ENCODE measurements around the gene TTC9.

The TTC9 gene

GRCh38 chr14:70646705-70647104, 5.0 kb downstream of the TTC9 start:
- no peak for DNase-seq

DNA sequence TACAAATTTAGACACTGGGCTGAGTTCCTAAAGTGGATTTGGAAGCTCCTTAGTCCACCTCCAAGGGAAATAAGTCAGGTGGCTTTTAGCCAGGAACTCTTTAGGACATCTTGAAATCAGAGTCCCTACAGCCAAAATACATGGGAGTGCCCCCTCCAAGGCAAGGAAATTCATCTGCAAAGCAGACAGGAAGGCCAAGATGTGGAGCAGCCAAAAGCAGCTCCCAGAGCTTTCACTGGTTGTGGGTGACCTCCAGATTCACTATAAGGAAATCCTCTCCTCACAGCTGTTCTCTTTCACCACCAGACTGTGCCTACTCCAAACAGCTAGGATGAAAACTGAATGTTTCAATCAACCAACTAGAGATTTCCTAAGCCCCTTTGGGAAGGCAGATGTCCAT, 6.6 kb downstream of the TTC9 start:
- no peak for DNase-seq

DNA sequence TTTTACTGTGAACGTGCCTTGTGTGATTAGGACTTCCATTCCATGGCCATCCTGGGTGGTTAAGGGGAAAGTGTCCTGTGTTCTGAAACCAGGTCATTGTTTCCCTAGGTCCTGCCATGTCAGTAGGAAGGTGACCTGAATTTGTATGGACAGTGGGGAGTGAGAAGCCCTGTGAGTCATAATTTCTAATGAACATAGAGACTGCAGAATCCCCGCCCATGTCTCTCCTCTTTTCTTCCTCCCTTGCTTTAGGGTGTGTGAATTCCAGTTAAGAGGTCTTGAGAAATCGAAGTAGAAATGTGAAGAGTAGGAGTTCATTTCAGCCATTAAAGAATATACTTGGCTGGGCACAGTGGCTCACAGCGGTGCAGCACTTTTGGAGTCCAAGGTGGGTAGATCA, 8.1 kb downstream of the TTC9 start:
- no peak for DNase-seq

DNA sequence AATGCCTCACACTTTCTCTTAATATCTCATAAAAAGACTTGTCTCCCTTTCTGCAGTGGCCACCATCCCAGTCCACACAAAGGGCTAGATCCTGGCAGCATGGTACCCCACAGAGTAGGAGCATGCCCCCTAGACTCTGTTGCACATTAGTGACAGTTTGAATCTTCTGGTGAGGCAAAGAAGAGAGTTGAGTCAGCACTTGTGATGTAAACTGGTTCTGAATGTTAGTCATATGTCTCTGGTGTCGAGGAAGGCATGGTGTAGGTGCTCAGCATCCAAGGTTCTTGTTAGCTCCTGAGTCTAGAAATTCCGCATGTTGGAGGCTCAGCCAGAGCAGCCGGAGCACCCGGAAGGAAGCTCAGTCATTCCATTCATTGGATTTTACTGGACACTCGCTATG, 9.8 kb downstream of the TTC9 start:
- no peak for DNase-seq

DNA sequence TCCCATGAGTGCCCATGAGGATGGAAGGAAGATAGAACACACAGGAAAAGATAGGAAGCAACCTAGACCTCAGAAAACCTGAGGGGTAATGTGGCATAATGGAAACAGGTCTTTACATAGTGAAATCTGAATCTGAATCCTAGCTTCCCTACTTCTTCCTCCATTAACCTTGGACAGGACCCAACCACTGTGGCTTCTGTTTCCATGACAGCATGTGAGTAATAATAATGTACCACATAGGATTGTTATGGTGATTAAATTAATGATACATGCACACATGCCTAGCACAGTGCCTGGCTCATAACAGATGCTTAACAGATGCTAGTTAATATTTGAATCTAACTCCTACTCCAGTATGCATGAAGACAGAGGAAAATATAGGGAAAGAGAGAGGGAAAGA, 11.2 kb downstream of the TTC9 start:
- DNase-seq = no peak

- no peak for DNase-seq
Measured at GRCh38 chr14:70653662-70654061, 11.9 kb downstream of the TTC9 start.

DNA sequence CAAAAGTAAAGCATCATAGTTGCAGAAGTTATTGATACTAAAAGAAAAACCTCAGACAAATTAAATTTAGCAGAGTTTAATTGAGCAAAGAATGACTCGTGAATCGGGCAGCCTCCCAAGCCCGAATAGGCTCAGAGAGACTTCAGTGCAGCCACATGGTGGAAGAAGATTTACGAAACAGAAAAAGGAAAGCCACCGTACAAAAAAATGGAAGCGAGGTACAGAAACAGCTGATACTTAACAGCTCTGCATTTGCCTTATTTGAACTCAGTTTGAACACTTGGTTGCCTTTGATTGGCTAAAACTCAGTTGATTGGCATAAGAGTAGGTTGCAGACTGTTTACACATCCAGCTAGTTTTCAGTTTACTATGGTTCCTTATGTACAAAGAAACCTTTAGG, 12.9 kb downstream of the TTC9 start:
- no peak for DNase-seq

- DNase-seq = no peak
Measured at GRCh38 chr14:70655110-70655826, 13.6 kb downstream of the TTC9 start.

GRCh38 chr14:70658899-70659298, 17.2 kb downstream of the TTC9 start:
- DNase-seq = no peak

DNA sequence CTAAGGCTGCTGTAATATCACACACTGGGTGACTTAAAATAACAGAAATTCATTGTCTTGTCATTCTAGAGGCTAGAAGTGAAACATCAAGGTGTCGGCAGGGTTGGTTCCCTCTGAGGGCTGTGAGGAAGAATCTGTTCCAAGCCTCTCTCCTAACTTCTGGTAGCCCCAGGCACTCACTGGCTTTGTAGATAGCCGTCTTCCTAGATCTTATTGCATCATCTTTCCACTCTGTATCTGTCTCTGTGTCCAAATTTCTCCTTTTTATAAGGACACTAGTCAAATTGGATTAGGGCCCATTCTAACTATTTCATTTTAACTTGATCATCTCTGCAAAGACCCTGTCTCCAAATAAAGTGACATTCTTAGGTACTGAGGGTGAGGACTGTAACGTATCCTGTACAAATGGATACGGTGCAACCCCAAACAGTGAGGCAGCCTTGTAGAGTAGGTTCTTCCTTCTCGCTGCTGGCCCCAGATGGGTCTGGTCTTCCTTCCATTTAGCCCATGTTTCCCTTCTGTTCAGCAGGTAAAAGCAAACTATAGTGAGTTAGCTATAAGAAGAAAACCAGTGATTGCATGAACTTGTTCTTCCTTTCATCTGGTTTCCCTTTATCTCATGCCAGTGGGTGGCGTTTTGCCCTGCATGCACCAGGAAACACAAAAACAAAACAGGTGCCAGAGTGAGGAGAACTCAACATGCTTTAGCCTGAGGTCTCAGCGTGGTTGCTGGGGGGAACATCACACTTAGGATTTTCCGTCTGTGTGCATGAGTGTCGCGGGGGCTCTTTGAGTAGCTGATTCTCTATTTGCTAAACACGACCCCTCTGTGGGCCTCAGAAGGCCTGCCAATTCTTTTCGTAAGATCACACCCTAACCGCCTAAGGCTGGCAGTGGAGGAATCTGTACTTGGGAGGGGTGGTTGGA, 19.5 kb downstream of the TTC9 start:
- no peak for DNase-seq

DNA sequence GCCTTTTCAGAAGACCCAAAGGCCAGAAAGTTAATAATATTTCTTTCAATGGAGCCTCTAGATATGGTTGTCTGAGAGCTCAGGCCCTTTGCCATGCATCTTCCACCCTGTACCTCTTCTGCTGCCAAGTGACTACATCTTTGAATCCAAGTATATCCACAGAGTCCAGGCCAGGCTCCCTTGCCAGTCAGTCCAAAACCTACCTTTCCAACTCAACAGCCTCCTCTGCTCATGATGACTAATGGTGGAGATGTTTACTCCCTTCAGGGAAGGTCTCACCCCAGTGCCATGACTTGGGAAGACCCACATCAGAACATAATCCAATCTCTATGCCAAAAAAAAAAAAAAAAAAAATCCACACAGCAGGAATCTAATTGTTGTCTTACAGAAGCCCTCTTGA, 20.4 kb downstream of the TTC9 start:
- no peak for DNase-seq

GRCh38 chr14:70662816-70663215, 21.1 kb downstream of the TTC9 start:
- no peak for DNase-seq

- DNase-seq = no peak
Measured at GRCh38 chr14:70663707-70664179, 22.0 kb downstream of the TTC9 start.

GRCh38 chr14:70664698-70665447, 23.2 kb downstream of the TTC9 start:
- DNase-seq = peak; percentile 66

- peak; percentile 75 for DNase-seq
Measured at GRCh38 chr14:70665448-70666360, 24.0 kb downstream of the TTC9 start.

DNA sequence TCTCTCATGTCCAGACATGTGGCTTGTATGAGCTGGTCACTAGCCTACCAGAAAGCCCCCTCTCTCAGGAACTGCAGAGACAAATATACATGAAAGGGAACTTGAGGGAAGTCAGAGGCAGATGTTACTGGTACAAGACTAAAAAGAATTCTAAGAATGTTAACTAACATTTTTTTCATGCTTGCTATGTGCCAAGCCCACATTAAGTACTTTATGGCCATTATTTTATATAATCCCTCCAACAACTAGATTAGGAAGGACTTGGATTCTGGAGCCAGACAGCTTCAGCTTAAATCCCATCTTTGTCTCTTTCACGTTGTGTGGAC, 24.6 kb downstream of the TTC9 start:
- no peak for DNase-seq

DNA sequence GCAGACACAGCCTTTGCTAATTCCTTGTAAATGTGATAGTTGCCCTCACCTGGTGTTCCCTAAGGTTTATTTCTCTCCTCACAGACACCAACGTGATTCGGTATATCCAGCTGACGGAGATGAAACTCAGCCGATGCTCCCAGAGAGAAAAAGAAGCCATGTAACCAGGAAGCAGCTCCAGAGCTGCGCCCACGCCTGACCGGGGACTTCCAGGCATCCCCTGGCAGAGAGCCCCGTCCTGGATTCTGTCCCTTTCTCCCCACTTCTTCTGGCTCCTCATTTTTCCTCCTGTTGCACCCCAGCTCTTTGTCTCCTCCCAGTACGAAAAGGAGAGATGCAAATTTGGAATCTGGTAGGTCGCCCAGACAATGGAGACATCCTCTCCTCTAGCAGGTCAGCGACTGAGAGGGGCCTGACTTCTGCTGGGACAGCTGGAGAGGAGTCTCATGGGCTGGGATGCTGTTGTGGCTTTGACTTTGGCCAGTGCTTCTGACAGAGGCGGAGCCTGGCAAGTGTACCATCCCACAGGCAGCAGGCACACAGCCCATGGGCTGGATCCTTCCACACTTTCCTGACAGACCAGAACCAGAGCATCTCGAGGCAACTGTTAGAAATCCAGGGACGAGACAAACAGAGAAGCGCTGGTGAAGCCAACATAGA, 29.4 kb downstream of the TTC9 start:
- no peak for DNase-seq

DNA sequence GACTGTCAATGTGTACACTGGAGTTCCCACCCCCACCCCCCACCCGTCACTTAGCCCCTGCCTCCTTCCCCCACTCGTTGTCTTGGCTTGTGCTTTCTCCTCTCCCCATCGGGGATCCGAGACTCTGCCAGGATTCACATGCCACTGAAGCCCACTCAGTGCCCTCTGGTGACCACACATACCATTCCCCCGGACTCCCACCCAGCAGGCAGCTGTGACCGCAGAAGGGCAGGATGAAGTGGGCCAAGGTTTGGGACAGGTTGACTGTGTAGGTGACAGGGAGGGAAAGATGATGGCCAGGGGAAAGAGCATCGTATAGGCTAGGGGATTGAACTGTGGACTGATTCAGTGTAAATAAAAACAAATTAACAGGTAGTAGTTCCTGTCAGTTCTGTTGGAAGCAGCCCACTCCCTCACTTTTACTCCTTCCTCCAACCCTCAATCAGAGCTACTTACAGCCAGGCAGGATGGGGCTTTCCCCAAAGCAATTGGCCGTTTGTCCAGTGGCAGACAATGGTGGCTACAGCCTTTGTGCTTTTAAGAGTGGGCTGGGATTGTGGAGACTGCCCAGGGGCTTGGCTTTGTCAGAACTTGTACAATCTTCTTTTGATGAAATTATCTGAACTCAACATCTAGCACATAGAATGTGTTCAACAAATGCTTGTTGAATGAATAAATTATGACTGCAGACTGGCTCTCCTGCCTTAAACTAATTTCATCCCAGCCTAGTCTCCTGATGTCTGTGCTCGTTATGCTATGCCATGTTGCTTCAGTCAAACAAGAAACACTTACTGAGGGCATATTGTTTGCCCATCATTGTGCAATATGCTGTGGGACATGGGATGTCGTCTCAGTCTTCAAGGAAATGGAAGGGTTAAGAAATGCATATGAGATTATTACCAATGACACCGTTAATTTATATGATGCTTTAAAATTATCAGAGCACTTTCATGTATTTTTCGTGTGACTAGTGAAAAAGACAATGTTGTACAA, 30.2 kb downstream of the TTC9 start:
- no peak for DNase-seq

DNA sequence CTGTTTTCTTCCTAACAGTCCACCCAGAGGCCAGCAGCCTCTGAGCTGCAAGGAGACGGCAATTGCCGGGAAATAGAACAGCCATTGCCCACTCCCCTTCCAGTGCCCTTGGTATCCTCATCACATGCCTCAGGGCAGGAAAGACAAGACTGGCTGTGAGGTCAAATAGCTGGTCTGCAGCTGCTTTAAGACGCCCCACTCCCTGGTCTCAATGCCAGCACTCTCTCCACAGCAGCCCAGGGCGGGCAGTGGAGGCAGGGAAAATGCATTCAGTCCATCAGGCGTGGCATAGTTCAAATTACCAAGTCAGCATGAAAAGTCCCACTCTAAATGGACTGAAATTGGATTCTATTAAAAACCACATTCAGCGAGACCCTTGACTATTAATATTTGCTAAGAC, 35.6 kb downstream of the TTC9 start:
- DNase-seq = no peak

GRCh38 chr14:70680748-70681147, 39.0 kb downstream of the TTC9 start:
- DNase-seq = no peak

- no peak for DNase-seq
Measured at GRCh38 chr14:70683983-70684382, 42.3 kb downstream of the TTC9 start.
